Measurements from ENCODE around the gene DDC.
"Not testable (repeated sequence)": the region's sequence is repeated elsewhere in the genome, so short reads cannot be mapped to it uniquely, and the experiment has no call there.

DDC gene

GRCh38 chr7:50588937-50589336 is 23.7 kb upstream of the DDC start:
- DNase-seq (ENCODE audit: low read depth): no peak

GRCh38 chr7:50587737-50588136 is 22.5 kb upstream of the DDC start:
- no peak for DNase-seq (ENCODE audit: low read depth)

GRCh38 chr7:50584793-50585408 is 19.7 kb upstream of the DDC start:
- DNase-seq (ENCODE audit: low read depth): no peak

GRCh38 chr7:50584386-50584785 is 19.2 kb upstream of the DDC start:
- no peak for DNase-seq (ENCODE audit: low read depth)

GRCh38 chr7:50583295-50583694 is 18.1 kb upstream of the DDC start:
- not testable (repeated sequence) for DNase-seq (ENCODE audit: low read depth)

- not testable (repeated sequence) for DNase-seq (ENCODE audit: low read depth)
Measured at GRCh38 chr7:50582271-50582670, 17.1 kb upstream of the DDC start.

- DNase-seq (ENCODE audit: low read depth): not testable (repeated sequence)
Measured at GRCh38 chr7:50580666-50581065, 15.5 kb upstream of the DDC start.

- no peak for DNase-seq (ENCODE audit: low read depth)
Measured at GRCh38 chr7:50580057-50580456, 14.9 kb upstream of the DDC start.

GRCh38 chr7:50578105-50578504 is 12.9 kb upstream of the DDC start:
- DNase-seq (ENCODE audit: low read depth): not testable (repeated sequence)

- no peak for DNase-seq (ENCODE audit: low read depth)
Measured at GRCh38 chr7:50577569-50577968, 12.4 kb upstream of the DDC start.

- DNase-seq (ENCODE audit: low read depth): not testable (repeated sequence)
Measured at GRCh38 chr7:50576388-50576787, 11.2 kb upstream of the DDC start.

- no peak for DNase-seq (ENCODE audit: low read depth)
Measured at GRCh38 chr7:50567715-50568261, 2.6 kb upstream of the DDC start.

- no peak for DNase-seq (ENCODE audit: low read depth)
Measured at GRCh38 chr7:50565977-50566376, 772 bp upstream of the DDC start.

- DNase-seq (ENCODE audit: low read depth): no peak
Measured at GRCh38 chr7:50565559-50565916, 333 bp upstream of the DDC start.

- no peak for DNase-seq (ENCODE audit: low read depth)
Measured at GRCh38 chr7:50564171-50564570, 1.0 kb downstream of the DDC start.

- DNase-seq (ENCODE audit: low read depth): no peak
Measured at GRCh38 chr7:50562136-50562535, 3.1 kb downstream of the DDC start.

GRCh38 chr7:50560865-50561351 is 4.3 kb downstream of the DDC start:
- DNase-seq (ENCODE audit: low read depth): no peak

GRCh38 chr7:50559881-50560280 is 5.3 kb downstream of the DDC start:
- DNase-seq (ENCODE audit: low read depth): no peak

GRCh38 chr7:50558294-50559053 is 6.7 kb downstream of the DDC start:
- DNase-seq (ENCODE audit: low read depth): no peak

- no peak for DNase-seq (ENCODE audit: low read depth)
Measured at GRCh38 chr7:50557099-50557498, 8.1 kb downstream of the DDC start.

- DNase-seq (ENCODE audit: low read depth): no peak
Measured at GRCh38 chr7:50556247-50556991, 8.8 kb downstream of the DDC start.

- DNase-seq (ENCODE audit: low read depth): no peak
Measured at GRCh38 chr7:50555594-50556140, 9.5 kb downstream of the DDC start.

All from EH (cell line).